HG02852 (cell line): ENCODE measurements around the gene LRRC25.
A peak's percentile ranks its signal among the peaks of the same experiment; 100 is the strongest.

Experiments
- ATAC-seq: cut with Tn5 transposase; IDR thresholded peaks from one replicate; pipeline ENCODE4 v1.9.1; 2021; ENCODE audit warnings: mild to moderate bottlenecking, moderate library complexity; ENCODE audit not compliant: unreplicated experiment

The LRRC25 gene

GRCh38 chr19:18424890-18425514, 27.6 kb upstream of the LRRC25 start:
- ATAC-seq: no peak

- ATAC-seq: no peak
Observed at GRCh38 chr19:18424122-18424889, 26.9 kb upstream of the LRRC25 start.

- no peak for ATAC-seq
Observed at GRCh38 chr19:18423258-18424020, 26.0 kb upstream of the LRRC25 start.

- no peak for ATAC-seq
Observed at GRCh38 chr19:18422530-18423191, 25.2 kb upstream of the LRRC25 start.

GRCh38 chr19:18421371-18421959, 24.0 kb upstream of the LRRC25 start:
- no peak for ATAC-seq

GRCh38 chr19:18420930-18421329, 23.5 kb upstream of the LRRC25 start:
- no peak for ATAC-seq

GRCh38 chr19:18419699-18420460, 22.5 kb upstream of the LRRC25 start:
- no peak for ATAC-seq

GRCh38 chr19:18419195-18419698, 21.8 kb upstream of the LRRC25 start, which contains the start of gene SSBP4:
SSBP4 (plus strand) TSS chr19:18419398; CDS start chr19:18419649, 251 bp downstream.
- peak; percentile 45 for ATAC-seq

GRCh38 chr19:18418483-18419194, 21.2 kb upstream of the LRRC25 start:
- no peak for ATAC-seq

GRCh38 chr19:18418029-18418482, 20.6 kb upstream of the LRRC25 start:
- no peak for ATAC-seq

GRCh38 chr19:18417250-18418028, 20.0 kb upstream of the LRRC25 start:
- ATAC-seq: no peak

- ATAC-seq: no peak
Observed at GRCh38 chr19:18416778-18417249, 19.4 kb upstream of the LRRC25 start.

GRCh38 chr19:18415178-18415867, 17.9 kb upstream of the LRRC25 start:
- ATAC-seq: no peak

GRCh38 chr19:18414504-18415177, 17.2 kb upstream of the LRRC25 start:
- ATAC-seq: no peak

GRCh38 chr19:18412610-18413239, 15.3 kb upstream of the LRRC25 start:
- ATAC-seq: no peak

GRCh38 chr19:18408053-18408476, 10.6 kb upstream of the LRRC25 start:
- no peak for ATAC-seq
